SU-DHL-6 (cell line): ENCODE results near the gene P4HA1.

ENCODE experiments used
- CTCF ChIP-seq: fragments of 200-600 bp; sonication (generic); IDR thresholded peaks from one replicate; pipeline ENCODE4 v1.5.1; 2017; ENCODE audit warnings: antibody characterized with exemption, mild to moderate bottlenecking, low read length, moderate library complexity; ENCODE audit not compliant: insufficient read depth, poor library complexity, severe bottlenecking
- EZH2phosphoT487 ChIP-seq: fragments of 200-600 bp; sonication (generic), shearing (Covaris generic); conservative IDR thresholded peaks from 2 replicates; pipeline ENCODE4 v1.6.1; 2018; ENCODE audit warnings: mild to moderate bottlenecking, antibody characterized with exemption, low read length, moderate library complexity, mixed read lengths

GRCh38 chr10:72997099-72997498 lies 99.6 kb downstream of the P4HA1 start:
- no peak for TF ChIP-seq CTCF
- TF ChIP-seq EZH2phosphoT487, result no peak
